HG03060 (cell line): ENCODE data around the gene MUC12.

ENCODE experiments used
- ATAC-seq: cut with Tn5 transposase; IDR thresholded peaks from one replicate; pipeline ENCODE4 v1.9.1; 2021; ENCODE audit warnings: low read depth, moderate number of reproducible peaks; ENCODE audit not compliant: unreplicated experiment

Gene MUC12

GRCh38 chr7:100951888-100952560, 17.3 kb upstream of the MUC12 start:
- no peak for ATAC-seq

GRCh38 chr7:100952641-100953040, 16.7 kb upstream of the MUC12 start:
- ATAC-seq, result no peak

- no peak for ATAC-seq
These were observed 11.4 kb upstream of the MUC12 start for GRCh38 chr7:100957832-100958421.

- ATAC-seq, result no peak
These were observed 9.5 kb upstream of the MUC12 start for GRCh38 chr7:100959894-100960293.

- ATAC-seq, result no peak
These were observed 6.8 kb upstream of the MUC12 start for GRCh38 chr7:100962537-100962936.

GRCh38 chr7:100963386-100963785, 6.0 kb upstream of the MUC12 start:
- no peak for ATAC-seq

- no peak for ATAC-seq
These were observed 5.5 kb upstream of the MUC12 start for GRCh38 chr7:100963874-100964273.

GRCh38 chr7:100964630-100965029, 4.7 kb upstream of the MUC12 start:
- ATAC-seq, result no peak

GRCh38 chr7:100965045-100965722, 4.2 kb upstream of the MUC12 start:
- no peak for ATAC-seq

- no peak for ATAC-seq
These were observed 3.4 kb upstream of the MUC12 start for GRCh38 chr7:100965723-100966541.

GRCh38 chr7:100966542-100967291, 2.6 kb upstream of the MUC12 start:
- ATAC-seq, result no peak

- no peak for ATAC-seq
These were observed 2.0 kb upstream of the MUC12 start for GRCh38 chr7:100967292-100967863.

GRCh38 chr7:100968031-100968430, 1.3 kb upstream of the MUC12 start:
- ATAC-seq, result no peak

- ATAC-seq, result no peak
These were observed 715 bp upstream of the MUC12 start for GRCh38 chr7:100968650-100969049.

GRCh38 chr7:100971111-100972001, 2.0 kb downstream of the MUC12 start:
- no peak for ATAC-seq

GRCh38 chr7:100972002-100972347, 2.6 kb downstream of the MUC12 start:
- no peak for ATAC-seq

- no peak for ATAC-seq
These were observed 4.7 kb downstream of the MUC12 start for GRCh38 chr7:100974021-100974420.

GRCh38 chr7:100975371-100975821, 6.0 kb downstream of the MUC12 start:
- ATAC-seq, result no peak

- ATAC-seq, result no peak
These were observed 8.9 kb downstream of the MUC12 start for GRCh38 chr7:100978300-100978699.
